ENCODE data around the gene CDH23.

Gene CDH23

GRCh38 chr10:71694567-71694968 is 297.8 kb downstream of the CDH23 start:
- no peak for ATAC-seq
- no peak for TF ChIP-seq ZFP30 (CRISPR knock-in tag; IDR thresholded peaks at IDR 0.05)
- no peak for TF ChIP-seq BACH2 (CRISPR knock-in tag; IDR thresholded peaks at IDR 0.05; ENCODE audit: borderline replicate concordance)
- TF ChIP-seq SNAI2 (CRISPR knock-in tag; IDR thresholded peaks at IDR 0.05), result no peak
- no peak for TF ChIP-seq PATZ1 (CRISPR knock-in tag; IDR thresholded peaks at IDR 0.05; ENCODE audit: borderline replicate concordance)
- no peak for TF ChIP-seq CREB5 (CRISPR knock-in tag; IDR thresholded peaks at IDR 0.05; ENCODE audit: low read depth)
- TF ChIP-seq ZNF8 (CRISPR knock-in tag; IDR thresholded peaks at IDR 0.05), result no peak
- TF ChIP-seq ZNF565 (CRISPR knock-in tag; conservative IDR thresholded peaks at IDR 0.05; ENCODE audit: low read depth), result no peak
- no peak for TF ChIP-seq ZNF70 (CRISPR knock-in tag; IDR thresholded peaks at IDR 0.05)
- no peak for TF ChIP-seq OSR1 (CRISPR knock-in tag; IDR thresholded peaks at IDR 0.05)

GRCh38 chr10:71695502-71696476 is 299.1 kb downstream of the CDH23 start:
- ATAC-seq, result no peak
- TF ChIP-seq CSDC2 (CRISPR knock-in tag; IDR thresholded peaks at IDR 0.05) (no peak), ZNF8 (CRISPR knock-in tag; IDR thresholded peaks at IDR 0.05) (no peak), ZC3H10 (CRISPR knock-in tag; IDR thresholded peaks at IDR 0.05) (no peak), PATZ1 (CRISPR knock-in tag; IDR thresholded peaks at IDR 0.05; ENCODE audit: borderline replicate concordance) (no peak), ZNF565 (CRISPR knock-in tag; conservative IDR thresholded peaks at IDR 0.05; ENCODE audit: low read depth) (no peak), SNAI2 (CRISPR knock-in tag; IDR thresholded peaks at IDR 0.05) (no peak), BACH2 (CRISPR knock-in tag; IDR thresholded peaks at IDR 0.05; ENCODE audit: borderline replicate concordance) (no peak), PPARA (CRISPR knock-in tag; IDR thresholded peaks at IDR 0.05; ENCODE audit: borderline replicate concordance) (no peak), ZFP30 (CRISPR knock-in tag; IDR thresholded peaks at IDR 0.05) (no peak), OSR1 (CRISPR knock-in tag; IDR thresholded peaks at IDR 0.05) (no peak), POU6F1 (CRISPR knock-in tag; IDR thresholded peaks at IDR 0.05; ENCODE audit: borderline replicate concordance, low read depth) (no peak), TOX (CRISPR knock-in tag; IDR thresholded peaks at IDR 0.05; ENCODE audit: borderline replicate concordance) (no peak), ESRRG (CRISPR knock-in tag; IDR thresholded peaks at IDR 0.05) (no peak), ISL1 (CRISPR knock-in tag; IDR thresholded peaks at IDR 0.05) (no peak), TCF4 (CRISPR knock-in tag; IDR thresholded peaks at IDR 0.05; ENCODE audit: borderline replicate concordance) (no peak)
- TF ChIP-seq, protein P1, sequence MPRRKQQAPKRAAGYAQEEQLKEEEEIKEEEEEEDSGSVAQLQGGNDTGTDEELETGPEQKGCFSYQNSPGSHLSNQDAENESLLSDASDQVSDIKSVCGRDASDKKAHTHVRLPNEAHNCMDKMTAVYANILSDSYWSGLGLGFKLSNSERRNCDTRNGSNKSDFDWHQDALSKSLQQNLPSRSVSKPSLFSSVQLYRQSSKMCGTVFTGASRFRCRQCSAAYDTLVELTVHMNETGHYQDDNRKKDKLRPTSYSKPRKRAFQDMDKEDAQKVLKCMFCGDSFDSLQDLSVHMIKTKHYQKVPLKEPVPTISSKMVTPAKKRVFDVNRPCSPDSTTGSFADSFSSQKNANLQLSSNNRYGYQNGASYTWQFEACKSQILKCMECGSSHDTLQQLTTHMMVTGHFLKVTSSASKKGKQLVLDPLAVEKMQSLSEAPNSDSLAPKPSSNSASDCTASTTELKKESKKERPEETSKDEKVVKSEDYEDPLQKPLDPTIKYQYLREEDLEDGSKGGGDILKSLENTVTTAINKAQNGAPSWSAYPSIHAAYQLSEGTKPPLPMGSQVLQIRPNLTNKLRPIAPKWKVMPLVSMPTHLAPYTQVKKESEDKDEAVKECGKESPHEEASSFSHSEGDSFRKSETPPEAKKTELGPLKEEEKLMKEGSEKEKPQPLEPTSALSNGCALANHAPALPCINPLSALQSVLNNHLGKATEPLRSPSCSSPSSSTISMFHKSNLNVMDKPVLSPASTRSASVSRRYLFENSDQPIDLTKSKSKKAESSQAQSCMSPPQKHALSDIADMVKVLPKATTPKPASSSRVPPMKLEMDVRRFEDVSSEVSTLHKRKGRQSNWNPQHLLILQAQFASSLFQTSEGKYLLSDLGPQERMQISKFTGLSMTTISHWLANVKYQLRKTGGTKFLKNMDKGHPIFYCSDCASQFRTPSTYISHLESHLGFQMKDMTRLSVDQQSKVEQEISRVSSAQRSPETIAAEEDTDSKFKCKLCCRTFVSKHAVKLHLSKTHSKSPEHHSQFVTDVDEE (CRISPR knock-in tag; IDR thresholded peaks at IDR 0.05), result no peak
- TF ChIP-seq, protein P2, sequence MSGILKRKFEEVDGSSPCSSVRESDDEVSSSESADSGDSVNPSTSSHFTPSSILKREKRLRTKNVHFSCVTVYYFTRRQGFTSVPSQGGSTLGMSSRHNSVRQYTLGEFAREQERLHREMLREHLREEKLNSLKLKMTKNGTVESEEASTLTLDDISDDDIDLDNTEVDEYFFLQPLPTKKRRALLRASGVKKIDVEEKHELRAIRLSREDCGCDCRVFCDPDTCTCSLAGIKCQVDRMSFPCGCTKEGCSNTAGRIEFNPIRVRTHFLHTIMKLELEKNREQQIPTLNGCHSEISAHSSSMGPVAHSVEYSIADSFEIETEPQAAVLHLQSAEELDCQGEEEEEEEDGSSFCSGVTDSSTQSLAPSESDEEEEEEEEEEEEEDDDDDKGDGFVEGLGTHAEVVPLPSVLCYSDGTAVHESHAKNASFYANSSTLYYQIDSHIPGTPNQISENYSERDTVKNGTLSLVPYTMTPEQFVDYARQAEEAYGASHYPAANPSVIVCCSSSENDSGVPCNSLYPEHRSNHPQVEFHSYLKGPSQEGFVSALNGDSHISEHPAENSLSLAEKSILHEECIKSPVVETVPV (CRISPR knock-in tag; IDR thresholded peaks at IDR 0.05), result no peak
